Parathyroid adenoma (tissue), 2 donors: ENCODE measurements around the gene RIPOR3.
"Not testable (repeated sequence)": the region's sequence is repeated elsewhere in the genome, so short reads cannot be mapped to it uniquely, and the experiment has no call there.

Experiments used
- H2AFZ ChIP-seq: fragments of 300-600 bp; sonication (generic); one replicate; pipeline ENCODE4 v1.7.0; 2017; ENCODE audit warnings: antibody characterized with exemption, mild to moderate bottlenecking
- H3K27ac ChIP-seq: fragments of 300-600 bp; sonication (generic); one replicate; pipeline ENCODE4 v1.7.0; 2017
- H3K27me3 ChIP-seq: fragments of 300-600 bp; sonication (generic); one replicate; pipeline ENCODE4 v1.7.0; 2017; ENCODE audit warnings: low read length; ENCODE audit not compliant: control insufficient read depth, insufficient read depth
- H3K36me3 ChIP-seq: fragments of 300-600 bp; sonication (generic); one replicate; pipeline ENCODE4 v1.7.0; 2017; ENCODE audit warnings: low read length; ENCODE audit not compliant: control insufficient read depth, insufficient read depth
- H3K4me1 ChIP-seq: fragments of 300-600 bp; sonication (generic); one replicate; pipeline ENCODE4 v1.7.0; 2017; ENCODE audit warnings: control low read depth
- H3K4me2 ChIP-seq: fragments of 300-600 bp; sonication (generic); one replicate; pipeline ENCODE4 v1.7.0; 2017; ENCODE audit warnings: low read length
- H3K4me3 ChIP-seq: fragments of 300-600 bp; sonication (generic); one replicate; pipeline ENCODE4 v1.7.0; 2017; ENCODE audit warnings: low read depth, low read length
- H3K79me2 ChIP-seq: fragments of 300-600 bp; sonication (generic); one replicate; pipeline ENCODE4 v1.7.0; 2017; ENCODE audit warnings: control low read depth
- H3K9ac ChIP-seq: fragments of 300-600 bp; sonication (generic); one replicate; pipeline ENCODE4 v1.7.0; 2017; ENCODE audit warnings: mild to moderate bottlenecking
- H3K9me3 ChIP-seq: fragments of 300-600 bp; sonication (generic); one replicate; pipeline ENCODE4 v1.7.0; 2017; ENCODE audit warnings: low read length; ENCODE audit not compliant: control insufficient read depth
- CTCF ChIP-seq: fragments of 300-600 bp; sonication (generic); IDR thresholded peaks from one replicate; pipeline ENCODE4 v1.7.0; 2017; ENCODE audit warnings: antibody characterized with exemption, mild to moderate bottlenecking
- donor health status: primary hyperparathyroidism.

Gene RIPOR3

DNA sequence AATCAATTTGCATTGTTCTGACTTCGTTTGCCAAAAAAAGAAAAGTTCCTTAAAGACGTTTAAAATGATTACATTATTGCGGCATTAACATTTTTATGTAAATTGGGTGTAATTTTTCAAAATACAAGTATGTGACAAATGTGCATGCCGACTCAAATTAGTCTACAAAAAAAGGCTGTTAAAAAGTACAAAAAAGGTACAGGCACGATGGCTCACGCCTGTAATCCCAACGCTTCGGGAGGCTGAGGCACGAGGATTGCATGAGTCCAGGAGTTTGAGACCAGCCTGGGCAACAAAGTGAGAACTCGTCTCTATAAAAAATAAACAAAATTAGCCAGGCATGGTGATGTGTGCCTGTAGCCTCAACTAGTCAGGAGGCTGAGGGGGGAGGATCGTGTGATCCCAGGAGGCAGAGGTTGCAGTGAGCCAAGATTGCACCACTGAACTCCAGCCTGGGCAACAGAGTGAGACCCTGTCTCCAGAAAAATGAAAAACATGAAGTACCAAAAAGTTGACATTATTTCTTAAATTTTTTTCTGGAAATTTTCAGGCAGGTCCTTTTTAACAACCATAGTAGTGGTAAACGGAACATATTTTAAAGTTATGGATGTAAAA is 91.0 kb downstream of the RIPOR3 start:
- Histone ChIP-seq H3K4me1 (peaks cover 15% of the 10 kb centered on the region), H2AFZ (no peak overlapping the region), H3K4me3 (no peak overlapping the region), H3K36me3 (no peaks in the 10 kb centered on the region), H3K79me2 (no peaks in the 10 kb centered on the region), H3K27ac (no peak overlapping the region), H3K9ac (no peak overlapping the region), H3K27me3 (no peaks in the 10 kb centered on the region), H3K4me2 (no peak overlapping the region), H3K9me3 (no peaks in the 10 kb centered on the region)
- TF ChIP-seq CTCF: no peak

DNA sequence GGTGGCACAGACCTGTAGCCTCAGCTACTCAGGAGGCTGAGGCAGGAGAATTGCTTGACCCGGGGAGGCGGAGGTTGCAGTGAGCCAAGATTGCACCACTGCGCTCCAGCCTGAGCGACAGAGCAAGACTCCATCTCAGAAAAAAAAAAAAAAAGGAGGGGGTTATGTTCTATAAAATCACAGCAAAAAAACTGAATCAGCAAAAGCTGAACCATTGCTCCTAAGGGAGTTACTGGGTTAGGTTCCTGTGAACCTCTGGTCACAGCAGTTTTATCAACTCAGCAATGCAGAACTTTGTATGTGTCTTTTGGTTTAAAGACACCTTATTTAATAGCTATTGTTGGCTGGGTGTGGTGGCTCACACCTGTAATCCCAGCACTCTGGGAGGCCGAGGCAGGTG is 92.6 kb downstream of the RIPOR3 start:
- peaks cover 16% of the 10 kb centered on the region for H3K4me1 ChIP-seq
- H3K9ac ChIP-seq, H3K9me3 ChIP-seq, H3K27ac ChIP-seq, H3K36me3 ChIP-seq, H3K27me3 ChIP-seq, H3K4me2 ChIP-seq, H2AFZ ChIP-seq, H3K4me3 ChIP-seq, H3K79me2 ChIP-seq: not testable (repeated sequence)

DNA sequence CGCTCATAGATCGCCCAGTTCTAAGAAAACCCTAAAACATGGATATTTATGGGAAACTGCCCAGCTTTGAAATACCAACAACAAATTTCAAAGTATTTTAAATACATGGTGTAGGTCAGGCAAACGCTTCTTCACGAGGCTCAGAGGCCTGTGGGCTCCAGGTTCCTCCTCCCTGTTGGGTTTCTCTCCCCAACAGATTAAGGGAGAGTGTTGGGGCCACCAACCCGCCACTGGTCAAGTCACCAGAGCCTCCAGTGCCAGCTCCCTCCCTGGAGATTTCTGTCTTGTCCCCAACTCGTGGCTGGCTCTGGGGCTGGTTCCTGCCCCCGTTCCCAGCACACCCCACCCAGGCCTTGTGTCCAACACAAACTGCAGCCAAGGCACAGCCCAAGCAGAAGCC is 93.3 kb downstream of the RIPOR3 start:
- H3K4me3 ChIP-seq: no peak overlapping the region
- no peaks in the 10 kb centered on the region for H3K27me3 ChIP-seq
- no peak overlapping the region for H3K9ac ChIP-seq
- TF ChIP-seq CTCF: no peak
- H3K9me3 ChIP-seq: no peaks in the 10 kb centered on the region
- no peaks in the 10 kb centered on the region for H3K79me2 ChIP-seq
- no peak overlapping the region for H3K27ac ChIP-seq
- H3K36me3 ChIP-seq: no peaks in the 10 kb centered on the region
- no peak overlapping the region for H2AFZ ChIP-seq
- peaks cover 16% of the 10 kb centered on the region for H3K4me1 ChIP-seq
- no peak overlapping the region for H3K4me2 ChIP-seq

- Histone ChIP-seq H3K4me1 (peaks cover 16% of the 10 kb centered on the region), H3K27me3 (no peaks in the 10 kb centered on the region), H3K79me2 (no peaks in the 10 kb centered on the region), H3K4me3 (no peak overlapping the region), H3K27ac (no peak overlapping the region), H3K9ac (no peak overlapping the region), H3K4me2 (no peak overlapping the region), H3K36me3 (no peaks in the 10 kb centered on the region), H3K9me3 (no peaks in the 10 kb centered on the region), H2AFZ (no peak overlapping the region)
- no peak for TF ChIP-seq CTCF
These were observed 93.9 kb downstream of the RIPOR3 start for GRCh38 chr20:50597406-50597969.

GRCh38 chr20:50596694-50597021 is 94.7 kb downstream of the RIPOR3 start:
- Histone ChIP-seq H3K27me3 (no peaks in the 10 kb centered on the region), H3K4me3 (no peak overlapping the region), H3K9me3 (no peaks in the 10 kb centered on the region), H3K9ac (no peak overlapping the region), H3K4me2 (no peak overlapping the region), H2AFZ (no peak overlapping the region), H3K79me2 (no peaks in the 10 kb centered on the region), H3K36me3 (no peaks in the 10 kb centered on the region), H3K27ac (no peak overlapping the region), H3K4me1 (peaks cover 16% of the 10 kb centered on the region)
- no peak for TF ChIP-seq CTCF
